ENCODE data around the gene CHSY3.

Gene CHSY3

GRCh38 chr5:130168211-130168610, 263.9 kb downstream of the CHSY3 start:
- no peaks in the 10 kb centered on the region for H3K79me2 ChIP-seq (ENCODE audit: insufficient read depth, low read depth)
- no peaks in the 10 kb centered on the region for H3K27me3 ChIP-seq (ENCODE audit: insufficient read depth, low read depth)
- TF ChIP-seq CTCF (conservative IDR thresholded peaks at IDR 0.05; ENCODE audit: low read depth, low read length): no peak
- H3K4me1 ChIP-seq (ENCODE audit: low read depth, poor library complexity, severe bottlenecking): no peaks in the 10 kb centered on the region
- H3K4me2 ChIP-seq: no peak overlapping the region
- H4K20me1 ChIP-seq (ENCODE audit: insufficient read depth): no peaks in the 10 kb centered on the region
- H3K36me3 ChIP-seq (ENCODE audit: insufficient read depth): no peaks in the 10 kb centered on the region
- H3K9ac ChIP-seq: no peak overlapping the region
- H3K27ac ChIP-seq: no peak overlapping the region
- no peak overlapping the region for H3K4me3 ChIP-seq (IDR thresholded peaks at IDR 0.05; ENCODE audit: insufficient read depth, low read depth, low read length)
- no peak overlapping the region for H2AFZ ChIP-seq (ENCODE audit: low read depth)

- Histone ChIP-seq H4K20me1 (ENCODE audit: insufficient read depth) (no peaks in the 10 kb centered on the region), H2AFZ (ENCODE audit: low read depth) (no peak overlapping the region), H3K36me3 (ENCODE audit: insufficient read depth) (no peaks in the 10 kb centered on the region), H3K4me2 (no peak overlapping the region), H3K4me1 (ENCODE audit: low read depth, poor library complexity, severe bottlenecking) (no peaks in the 10 kb centered on the region), H3K9ac (no peak overlapping the region), H3K4me3 (IDR thresholded peaks at IDR 0.05; ENCODE audit: insufficient read depth, low read depth, low read length) (no peak overlapping the region), H3K79me2 (ENCODE audit: insufficient read depth, low read depth) (no peaks in the 10 kb centered on the region), H3K27ac (no peak overlapping the region), H3K27me3 (ENCODE audit: insufficient read depth, low read depth) (no peaks in the 10 kb centered on the region)
- TF ChIP-seq CTCF (conservative IDR thresholded peaks at IDR 0.05; ENCODE audit: low read depth, low read length): no peak
These were observed 267.4 kb downstream of the CHSY3 start for GRCh38 chr5:130171699-130172098.

- Histone ChIP-seq H3K4me3 (IDR thresholded peaks at IDR 0.05; ENCODE audit: insufficient read depth, low read depth, low read length) (no peak overlapping the region), H3K36me3 (ENCODE audit: insufficient read depth) (no peaks in the 10 kb centered on the region), H3K27ac (no peak overlapping the region), H3K4me1 (ENCODE audit: low read depth, poor library complexity, severe bottlenecking) (no peaks in the 10 kb centered on the region), H3K27me3 (ENCODE audit: insufficient read depth, low read depth) (no peaks in the 10 kb centered on the region), H3K79me2 (ENCODE audit: insufficient read depth, low read depth) (no peaks in the 10 kb centered on the region), H2AFZ (ENCODE audit: low read depth) (no peak overlapping the region), H4K20me1 (ENCODE audit: insufficient read depth) (no peaks in the 10 kb centered on the region), H3K9ac (no peak overlapping the region), H3K4me2 (no peak overlapping the region)
- no peak for TF ChIP-seq CTCF (conservative IDR thresholded peaks at IDR 0.05; ENCODE audit: low read depth, low read length)
These were observed 278.9 kb downstream of the CHSY3 start for GRCh38 chr5:130183115-130183514.

- Histone ChIP-seq H3K9ac (no peak overlapping the region), H4K20me1 (ENCODE audit: insufficient read depth) (no peaks in the 10 kb centered on the region), H3K4me2 (no peak overlapping the region), H2AFZ (ENCODE audit: low read depth) (no peak overlapping the region), H3K36me3 (ENCODE audit: insufficient read depth) (no peaks in the 10 kb centered on the region), H3K27ac (no peak overlapping the region), H3K27me3 (ENCODE audit: insufficient read depth, low read depth) (no peaks in the 10 kb centered on the region), H3K79me2 (ENCODE audit: insufficient read depth, low read depth) (no peaks in the 10 kb centered on the region), H3K4me3 (IDR thresholded peaks at IDR 0.05; ENCODE audit: insufficient read depth, low read depth, low read length) (no peak overlapping the region), H3K4me1 (ENCODE audit: low read depth, poor library complexity, severe bottlenecking) (no peaks in the 10 kb centered on the region)
- no peak for TF ChIP-seq CTCF (conservative IDR thresholded peaks at IDR 0.05; ENCODE audit: low read depth, low read length)
These were observed 285.7 kb downstream of the CHSY3 start for GRCh38 chr5:130189961-130190360.

DNA sequence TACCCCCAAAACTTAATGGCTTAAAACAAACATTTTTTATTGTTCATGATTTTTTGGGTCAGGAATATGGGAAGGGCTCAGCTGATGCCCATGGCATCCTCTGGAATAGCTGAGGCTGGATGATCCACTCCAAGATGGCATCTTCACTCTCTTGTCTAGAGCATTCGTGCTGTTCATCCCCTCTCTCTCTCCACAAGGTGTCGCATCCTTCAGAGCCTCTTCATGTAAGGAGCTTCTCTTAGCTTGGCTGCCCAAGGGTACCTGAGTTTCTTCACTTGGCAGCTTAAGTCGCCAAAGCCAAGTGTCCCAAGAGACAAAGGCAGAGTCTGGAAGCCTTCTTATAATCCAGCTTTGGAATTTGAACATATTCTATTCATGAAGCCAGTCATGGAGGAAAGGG, 294.7 kb downstream of the CHSY3 start:
- H2AFZ ChIP-seq (ENCODE audit: low read depth): no peak overlapping the region
- H3K36me3 ChIP-seq (ENCODE audit: insufficient read depth): no peaks in the 10 kb centered on the region
- H3K4me2 ChIP-seq: no peak overlapping the region
- H3K9ac ChIP-seq: no peak overlapping the region
- no peak for TF ChIP-seq CTCF (conservative IDR thresholded peaks at IDR 0.05; ENCODE audit: low read depth, low read length)
- H3K4me3 ChIP-seq (IDR thresholded peaks at IDR 0.05; ENCODE audit: insufficient read depth, low read depth, low read length): no peak overlapping the region
- H3K79me2 ChIP-seq (ENCODE audit: insufficient read depth, low read depth): no peaks in the 10 kb centered on the region
- no peak overlapping the region for H3K27ac ChIP-seq
- H4K20me1 ChIP-seq (ENCODE audit: insufficient read depth): no peaks in the 10 kb centered on the region
- H3K27me3 ChIP-seq (ENCODE audit: insufficient read depth, low read depth): no peaks in the 10 kb centered on the region
- H3K4me1 ChIP-seq (ENCODE audit: low read depth, poor library complexity, severe bottlenecking): no peaks in the 10 kb centered on the region

Measured in KMS-11 (cell line).